GM12891 (cell line): Measurements from ENCODE around the gene ESYT1.
"Not testable (repeated sequence)": the region's sequence is repeated elsewhere in the genome, so short reads cannot be mapped to it uniquely, and the experiment has no call there.

Experiments used
- DNase-seq: peaks from one replicate; pipeline ENCODE4 v3.0.0; 2011; ENCODE audit warnings: low spot score; ENCODE audit not compliant: insufficient read length
- FAIRE-seq: peaks from 2 replicates; lab custom pipeline; 2011; peaks lifted over from hg19 to GRCh38; lab: Jason Lieb, UNC
- PAX5 ChIP-seq: IDR thresholded peaks from 2 replicates; pipeline ENCODE4 v1.6.1; 2011; ENCODE audit warnings: low read length, moderate library complexity, mild to moderate bottlenecking; ENCODE audit not compliant: insufficient read depth, severe bottlenecking
- POLR2A ChIP-seq: IDR thresholded peaks from 2 replicates; pipeline ENCODE4 v1.6.1; 2011; ENCODE audit warnings: low read depth, low read length, control low read depth
- POLR2AphosphoS5 ChIP-seq: IDR thresholded peaks from 2 replicates; pipeline ENCODE4 v1.6.1; 2011; ENCODE audit warnings: low read depth, low read length, control low read depth
- POU2F2 ChIP-seq: IDR thresholded peaks from 2 replicates; pipeline ENCODE4 v1.6.1; 2011; ENCODE audit warnings: low read depth, mild to moderate bottlenecking, control low read depth, low read length, moderate library complexity
- SPI1 ChIP-seq: IDR thresholded peaks from 2 replicates; pipeline ENCODE4 v1.6.1; 2011; ENCODE audit warnings: low read depth, low read length, control low read depth
- TAF1 ChIP-seq: IDR thresholded peaks from 2 replicates; pipeline ENCODE4 v1.6.1; 2011; ENCODE audit warnings: low read depth, low read length, control low read depth

The ESYT1 gene

DNA sequence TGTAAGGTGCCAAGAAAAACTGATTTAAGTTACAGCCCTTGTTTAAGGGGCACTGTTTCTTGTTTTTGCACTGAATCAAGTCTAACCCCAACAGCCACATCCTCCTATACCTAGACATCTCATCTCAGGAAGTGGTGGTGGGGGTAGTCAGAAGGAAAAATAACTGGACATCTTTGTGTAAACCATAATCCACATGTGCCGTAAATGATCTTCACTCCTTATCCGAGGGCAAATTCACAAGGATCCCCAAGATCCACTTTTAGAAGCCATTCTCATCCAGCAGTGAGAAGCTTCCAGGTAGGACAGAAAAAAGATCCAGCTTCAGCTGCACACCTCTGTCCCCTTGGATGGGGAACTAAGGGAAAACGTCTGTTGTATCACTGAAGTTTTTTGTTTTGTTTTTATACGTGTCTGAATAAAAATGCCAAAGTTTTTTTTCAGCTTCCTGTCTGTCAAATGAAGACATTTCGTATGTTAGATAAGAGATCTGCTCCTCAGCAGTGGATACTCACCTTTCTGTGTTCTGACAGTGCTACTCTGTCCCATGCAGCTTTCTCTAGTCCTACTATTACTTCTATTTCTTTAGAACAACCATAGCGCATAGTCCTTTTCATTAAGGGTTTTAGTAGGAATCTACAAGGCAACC, 24.9 kb upstream of the ESYT1 start:
- DNase-seq = no peak
- no peak for FAIRE-seq
- TF ChIP-seq TAF1 (no peak), POLR2A (no peak), POLR2AphosphoS5 (no peak), PAX5 (no peak), SPI1 (no peak), POU2F2 (no peak)

DNA sequence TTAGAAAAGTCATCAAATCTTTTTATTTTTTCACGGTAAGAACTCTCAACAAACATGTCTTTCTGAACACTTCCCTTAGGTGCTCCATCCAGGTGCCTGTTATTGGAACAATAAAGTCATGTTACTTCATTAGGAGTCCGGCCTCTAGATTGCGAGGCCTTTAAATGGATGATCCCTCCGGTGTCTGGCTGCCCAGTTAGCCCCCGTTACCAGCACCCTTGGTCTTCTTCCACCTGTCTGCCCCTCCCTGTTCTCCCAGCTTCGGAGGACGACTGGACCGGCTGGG, 24.3 kb upstream of the ESYT1 start:
- FAIRE-seq (no peak), DNase-seq (no peak)
- no peak for TF ChIP-seq PAX5
- no peak for TF ChIP-seq POU2F2
- no peak for TF ChIP-seq POLR2AphosphoS5
- no peak for TF ChIP-seq SPI1
- TF ChIP-seq TAF1 = no peak
- TF ChIP-seq POLR2A = no peak

DNA sequence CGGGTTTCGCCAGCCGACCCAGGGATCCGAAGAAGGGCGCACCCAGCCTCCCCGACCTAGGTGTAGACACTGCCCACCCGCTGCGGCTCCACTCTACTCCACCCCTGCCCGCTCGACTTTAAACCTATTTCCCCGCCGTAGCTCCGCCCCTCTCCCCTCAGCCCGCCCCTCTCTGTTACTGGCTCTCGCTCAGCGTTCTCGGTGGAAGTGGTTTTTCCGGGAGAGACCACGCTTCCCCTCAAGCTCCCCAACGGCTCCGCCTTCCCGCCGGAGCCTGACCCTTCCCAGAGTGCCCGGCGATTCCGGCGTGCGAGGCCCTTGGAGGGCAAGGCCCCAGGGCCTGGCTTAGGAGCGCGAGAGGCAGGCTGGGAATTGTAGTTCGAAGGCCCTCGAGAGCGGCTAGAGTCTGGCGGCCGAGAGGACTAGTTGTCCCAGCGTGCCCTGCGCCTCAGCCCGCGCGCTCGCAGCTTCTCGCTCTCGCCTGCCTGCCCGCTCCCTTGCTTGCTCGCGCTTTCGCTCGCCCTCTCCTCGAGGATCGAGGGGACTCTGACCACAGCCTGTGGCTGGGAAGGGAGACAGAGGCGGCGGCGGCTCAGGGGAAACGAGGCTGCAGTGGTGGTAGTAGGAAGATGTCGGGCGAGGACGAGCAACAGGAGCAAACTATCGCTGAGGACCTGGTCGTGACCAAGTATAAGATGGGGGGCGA, 23.8 kb upstream of the ESYT1 start, which contains the start of gene PA2G4:
PA2G4 (plus strand) TSS at position 451 of the 706 bp plus-strand sequence; CDS start at position 630, 179 bp downstream.
- TF ChIP-seq SPI1 = peak; percentile 36; the same call in 1 of the 2 replicates
- TF ChIP-seq POLR2A = peak; percentile 67; the same call in 1 of the 2 replicates
- 0 out of 2 replicates have a peak, but pooled peaks have one; percentile 37 for TF ChIP-seq POU2F2
- peak; percentile 3 for TF ChIP-seq PAX5
- peak; percentile 72; the same call in 1 of the 2 replicates for TF ChIP-seq POLR2AphosphoS5
- TF ChIP-seq TAF1 = no peak
- DNase-seq = peak; percentile 97
- peak; percentile 95 for FAIRE-seq

DNA sequence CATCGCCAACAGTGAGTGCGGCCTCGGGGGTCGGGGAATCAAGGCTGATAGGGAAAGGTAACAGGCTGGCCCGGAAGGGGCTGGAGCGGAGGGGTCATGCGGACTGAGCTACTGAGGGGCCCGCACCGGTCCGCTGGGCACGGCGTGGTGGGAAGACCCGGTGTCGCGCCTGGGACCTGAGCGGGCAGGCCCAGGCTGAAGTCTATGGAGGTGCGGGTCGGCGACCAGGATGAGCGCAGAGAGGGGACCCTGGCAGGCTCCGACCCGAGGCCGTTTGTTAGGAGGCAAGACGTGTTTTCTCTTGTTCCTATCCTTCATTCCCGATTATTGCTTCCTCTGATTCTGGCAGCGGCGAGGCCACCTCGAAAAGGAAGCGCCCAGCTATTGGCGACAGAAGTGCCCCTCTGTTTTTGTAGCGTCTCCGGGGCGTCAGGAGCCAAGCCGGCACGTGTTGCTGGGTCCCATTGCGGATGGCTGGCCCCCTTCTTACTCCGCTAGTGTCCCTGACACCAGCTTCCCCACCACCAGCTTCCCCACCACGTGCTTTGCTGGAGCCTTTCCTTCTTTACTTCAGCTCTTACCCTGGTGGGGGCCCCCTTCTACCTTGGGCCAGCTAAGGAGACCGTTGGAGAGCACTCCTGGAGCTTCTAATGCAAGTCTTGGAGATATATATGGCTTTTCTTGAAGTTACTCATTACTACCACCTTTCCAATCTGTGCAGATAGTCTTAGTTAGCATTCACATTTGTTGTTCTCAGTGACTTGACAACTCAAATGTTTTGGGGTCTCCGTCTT, 23.1 kb upstream of the ESYT1 start:
- FAIRE-seq (no peak), DNase-seq (no peak)
- TF ChIP-seq PAX5 (peak; percentile 76), SPI1 (no peak)

DNA sequence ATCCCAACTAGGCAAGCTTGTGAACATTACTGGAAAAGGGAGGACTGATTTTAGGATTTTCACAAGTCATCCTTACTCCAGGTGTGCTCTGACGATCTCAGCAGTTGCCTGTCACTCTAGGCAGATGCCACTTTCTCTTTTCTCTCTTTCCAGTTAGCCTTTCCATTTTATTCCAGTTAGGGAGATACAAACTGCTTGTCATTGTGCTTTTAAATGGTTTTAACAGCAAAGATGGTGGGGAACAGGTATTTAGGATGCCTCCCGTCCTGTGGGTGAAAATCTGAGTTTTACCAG, 22.5 kb upstream of the ESYT1 start:
- DNase-seq (no peak), FAIRE-seq (peak; percentile 51)
- TF ChIP-seq POU2F2 (no peak), PAX5 (no peak), POLR2A (no peak), SPI1 (no peak), POLR2AphosphoS5 (no peak), TAF1 (no peak)

DNA sequence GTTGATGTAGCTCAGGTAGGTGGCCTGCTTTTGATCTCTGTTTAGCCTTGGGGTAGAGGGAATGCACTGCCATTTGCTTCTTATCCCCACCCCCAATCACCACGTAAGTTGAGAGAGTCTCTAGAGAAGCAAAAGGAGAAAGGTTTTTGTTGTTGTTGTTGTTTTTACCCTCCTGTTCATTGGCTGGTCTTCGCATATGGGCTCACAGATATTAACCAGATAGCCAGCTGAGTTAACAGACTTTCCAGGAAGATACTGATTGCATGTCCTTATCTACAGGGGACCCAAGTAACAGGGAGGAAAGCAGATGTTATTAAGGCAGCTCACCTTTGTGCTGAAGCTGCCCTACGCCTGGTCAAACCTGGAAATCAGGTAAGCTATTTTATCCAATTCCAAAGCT, 20.8 kb upstream of the ESYT1 start:
- FAIRE-seq = no peak

DNA sequence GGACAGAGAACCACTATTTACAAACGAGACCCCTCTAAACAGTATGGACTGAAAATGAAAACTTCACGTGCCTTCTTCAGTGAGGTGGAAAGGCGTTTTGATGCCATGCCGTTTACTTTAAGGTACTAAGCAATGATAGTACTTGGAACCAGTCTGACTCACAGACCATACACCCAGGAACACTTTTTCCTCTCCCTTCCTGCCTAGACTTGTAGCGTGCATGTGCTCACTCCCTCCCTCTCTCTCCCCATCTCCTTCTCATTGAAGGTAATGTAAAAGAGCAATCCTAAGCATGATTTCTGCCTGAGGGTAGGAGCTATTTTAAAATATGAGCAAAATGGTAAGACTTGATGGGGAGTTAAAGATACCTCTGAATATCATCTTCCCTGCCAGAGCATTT, 17.5 kb upstream of the ESYT1 start:
- TF ChIP-seq POLR2A (no peak), PAX5 (no peak), TAF1 (no peak), POLR2AphosphoS5 (no peak), POU2F2 (no peak), SPI1 (no peak)
- no peak for DNase-seq
- no peak for FAIRE-seq

More for the DNA sequence above, 20.8 kb upstream of the ESYT1 start:
- no peak for DNase-seq
- TF ChIP-seq PAX5 (no peak), TAF1 (no peak), POLR2A (no peak)

DNA sequence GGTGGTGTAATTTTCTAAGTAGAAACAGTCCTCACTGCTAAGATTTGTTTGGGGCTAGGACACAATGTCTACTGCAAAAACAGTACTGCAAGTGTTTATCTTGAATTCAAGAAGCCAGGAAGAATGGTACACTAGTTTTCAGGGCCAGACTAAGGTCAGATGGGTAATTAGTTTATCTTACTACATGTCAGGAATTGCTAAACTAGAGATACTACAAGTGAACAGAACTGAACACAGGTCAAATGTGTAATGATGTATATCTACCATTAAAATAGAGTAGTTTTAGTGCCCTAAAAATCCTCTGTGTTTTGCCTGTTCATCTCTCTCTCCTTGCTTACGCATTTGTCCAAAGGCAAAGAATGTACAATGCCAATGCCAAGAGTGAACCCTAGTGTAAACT, 14.0 kb upstream of the ESYT1 start:
- TF ChIP-seq POU2F2 (no peak), TAF1 (no peak), POLR2AphosphoS5 (no peak), SPI1 (no peak), PAX5 (no peak), POLR2A (0 out of 2 replicates have a peak, but pooled peaks have one; percentile 14)
- DNase-seq (no peak), FAIRE-seq (no peak)

DNA sequence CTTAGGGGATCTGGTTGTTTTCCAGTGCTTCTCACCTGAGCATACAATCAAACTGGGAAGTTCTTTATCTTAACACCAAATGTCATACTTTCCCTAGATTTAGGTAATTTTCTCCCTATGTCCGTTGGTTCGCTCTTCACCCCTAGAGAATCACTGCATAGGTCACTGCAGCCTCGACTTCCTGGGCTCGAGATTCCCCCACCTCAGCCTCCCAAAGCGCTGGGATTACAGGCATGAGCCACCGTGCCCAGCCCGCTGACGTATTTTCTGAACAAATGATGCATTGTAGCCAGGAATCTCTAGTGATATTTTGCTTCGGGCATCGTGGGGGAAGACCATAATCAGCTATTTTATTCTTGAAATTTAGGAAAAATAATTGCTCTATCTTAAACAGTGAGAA, 12.7 kb upstream of the ESYT1 start:
- FAIRE-seq (no peak), DNase-seq (no peak)
- TF ChIP-seq POU2F2 = no peak

DNA sequence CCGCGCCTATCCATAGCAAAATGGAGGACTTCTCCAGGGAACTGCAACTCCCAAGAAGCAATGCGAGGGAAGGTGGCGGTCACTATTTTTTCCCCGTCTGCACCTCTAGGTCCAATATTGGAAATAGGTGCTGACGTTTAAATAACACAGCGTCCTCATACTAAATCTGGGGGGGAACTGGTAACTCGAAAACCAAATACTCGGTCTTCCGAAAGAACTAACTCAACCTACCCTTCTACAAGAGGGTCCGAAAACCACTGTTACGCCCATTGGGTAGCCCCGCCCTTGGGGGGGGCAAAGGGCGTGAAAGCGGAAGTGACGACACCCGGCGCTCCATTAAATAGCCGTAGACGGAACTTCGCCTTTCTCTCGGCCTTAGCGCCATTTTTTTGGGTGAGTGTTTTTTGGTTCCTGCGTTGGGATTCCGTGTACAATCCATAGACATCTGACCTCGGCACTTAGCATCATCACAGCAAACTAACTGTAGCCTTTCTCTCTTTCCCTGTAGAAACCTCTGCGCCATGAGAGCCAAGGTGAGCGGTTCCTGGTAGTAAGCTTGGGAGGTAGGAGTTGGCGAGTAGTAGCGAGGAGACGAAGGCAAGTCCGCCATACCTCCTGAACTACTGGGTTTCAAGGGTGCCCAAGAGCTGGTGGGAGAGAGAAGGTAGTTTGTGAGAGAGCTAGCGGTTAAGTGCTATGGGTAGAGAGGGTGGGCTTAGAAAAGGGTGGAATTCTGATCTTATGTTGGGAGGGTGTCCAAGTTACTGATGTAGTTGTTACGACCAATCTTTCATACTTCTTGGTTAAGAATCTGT, 11.6 kb upstream of the ESYT1 start, which contains the start of gene RPL41:
RPL41 (plus strand) TSS at position 367 of the 815 bp plus-strand sequence.
- FAIRE-seq = peak; percentile 94
- no peak for DNase-seq
- TF ChIP-seq SPI1 (peak; percentile 79), POLR2A (peak; percentile 100), PAX5 (no peak), POLR2AphosphoS5 (peak; percentile 100), POU2F2 (peak; percentile 96), TAF1 (peak; percentile 99)

DNA sequence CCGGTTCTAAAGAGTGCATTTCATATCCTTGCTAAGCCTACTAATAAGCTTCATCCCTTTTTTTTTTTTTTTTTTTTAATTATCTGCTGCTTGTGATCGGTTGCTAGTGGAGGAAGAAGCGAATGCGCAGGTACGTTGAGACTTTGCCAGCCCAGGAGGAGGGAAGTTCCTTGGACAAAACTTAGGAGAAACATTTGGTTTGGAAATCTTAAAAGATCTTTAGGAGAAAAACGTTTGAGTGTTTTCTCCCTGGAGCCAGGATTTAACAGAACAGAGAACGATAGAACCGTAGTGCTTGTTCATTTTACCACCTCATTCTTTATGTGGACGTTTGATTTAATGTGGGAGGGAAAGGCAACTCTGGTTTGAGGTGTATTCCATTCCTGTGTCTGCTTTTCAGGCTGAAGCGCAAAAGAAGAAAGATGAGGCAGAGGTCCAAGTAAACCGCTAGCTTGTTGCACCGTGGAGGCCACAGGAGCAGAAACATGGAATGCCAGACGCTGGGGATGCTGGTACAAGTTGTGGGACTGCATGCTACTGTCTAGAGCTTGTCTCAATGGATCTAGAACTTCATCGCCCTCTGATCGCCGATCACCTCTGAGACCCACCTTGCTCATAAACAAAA, 10.9 kb upstream of the ESYT1 start:
- FAIRE-seq, DNase-seq: not testable (repeated sequence)
